Memory B cell (primary cell): ENCODE results near the gene VIL1.

Experiments
- ATAC-seq: fragments of 150-1000 bp; cut with Tn5 transposase; 2 replicates; pipeline ENCODE4 v1.10.0; 2021; ENCODE audit warnings: low read depth, mild to moderate bottlenecking, moderate library complexity
- DNase-seq, 2 donors: peaks; one replicate each; pipeline ENCODE4 v3.0.0; 2022; ENCODE audit warnings: low spot score in 2 of 2
- H3K27ac Mint-ChIP-seq: one replicate; pipeline ENCODE4 v1.8.0; 2022; ENCODE audit warnings: mild to moderate bottlenecking, moderate library complexity, mixed read lengths
- H3K27me3 Mint-ChIP-seq: one replicate; pipeline ENCODE4 v1.8.0; 2022; ENCODE audit warnings: mixed read lengths
- H3K36me3 Mint-ChIP-seq: one replicate; pipeline ENCODE4 v1.8.0; 2022; ENCODE audit warnings: mild to moderate bottlenecking, mixed read lengths
- H3K4me1 Mint-ChIP-seq: one replicate; pipeline ENCODE4 v1.8.0; 2022; ENCODE audit warnings: mixed read lengths
- H3K4me3 Mint-ChIP-seq: one replicate; pipeline ENCODE4 v1.8.0; 2022; ENCODE audit warnings: mild to moderate bottlenecking, moderate library complexity, mixed read lengths
- H3K9me3 Mint-ChIP-seq: one replicate; pipeline ENCODE4 v1.8.0; 2022; ENCODE audit warnings: mixed read lengths

VIL1 gene

GRCh38 chr2:218406209-218406948, 12.5 kb upstream of the VIL1 start:
- DNase-seq (peak; percentile 77 to 81), ATAC-seq (peak; percentile 78)
- Mint-ChIP-seq H3K9me3 (no peaks in the 10 kb centered on the region), H3K27ac (peak overlapping the region; percentile 87), H3K4me1 (peaks cover 28% of the 10 kb centered on the region), H3K27me3 (no peaks in the 10 kb centered on the region), H3K4me3 (peak overlapping the region; percentile 82), H3K36me3 (peaks cover 19% of the 10 kb centered on the region)

- H3K27me3 Mint-ChIP-seq, result no peaks in the 10 kb centered on the region
- DNase-seq (no peak), ATAC-seq (no peak)
- H3K4me3 Mint-ChIP-seq, result peak overlapping the region; percentile 79
- no peaks in the 10 kb centered on the region for H3K9me3 Mint-ChIP-seq
- peaks cover 28% of the 10 kb centered on the region for H3K4me1 Mint-ChIP-seq
- H3K27ac Mint-ChIP-seq, result peak overlapping the region; percentile 64
- peaks cover 19% of the 10 kb centered on the region for H3K36me3 Mint-ChIP-seq
Observed at GRCh38 chr2:218406949-218407618, 11.8 kb upstream of the VIL1 start.

GRCh38 chr2:218407717-218408116, 11.2 kb upstream of the VIL1 start:
- H3K4me3 Mint-ChIP-seq, result no peak overlapping the region
- peaks cover 16% of the 10 kb centered on the region for H3K36me3 Mint-ChIP-seq
- no peaks in the 10 kb centered on the region for H3K27me3 Mint-ChIP-seq
- DNase-seq (no peak), ATAC-seq (no peak)
- H3K27ac Mint-ChIP-seq, result no peak overlapping the region
- peaks cover 28% of the 10 kb centered on the region for H3K4me1 Mint-ChIP-seq
- no peaks in the 10 kb centered on the region for H3K9me3 Mint-ChIP-seq

- Mint-ChIP-seq H3K9me3 (no peaks in the 10 kb centered on the region), H3K36me3 (no peaks in the 10 kb centered on the region), H3K4me1 (no peaks in the 10 kb centered on the region), H3K4me3 (no peak overlapping the region), H3K27ac (no peak overlapping the region), H3K27me3 (peaks cover 3% of the 10 kb centered on the region)
- ATAC-seq, result no peak
- no peak for DNase-seq
Observed at GRCh38 chr2:218418321-218418716, 604 bp upstream of the VIL1 start.

- Mint-ChIP-seq H3K27me3 (peaks cover 3% of the 10 kb centered on the region), H3K36me3 (no peaks in the 10 kb centered on the region), H3K9me3 (no peaks in the 10 kb centered on the region), H3K4me3 (no peak overlapping the region), H3K27ac (no peak overlapping the region), H3K4me1 (no peaks in the 10 kb centered on the region)
- no peak for ATAC-seq
- DNase-seq, result no peak
Observed at GRCh38 chr2:218419630-218420216, 800 bp downstream of the VIL1 start.

GRCh38 chr2:218421027-218421426, 2.1 kb downstream of the VIL1 start:
- no peaks in the 10 kb centered on the region for H3K9me3 Mint-ChIP-seq
- H3K27ac Mint-ChIP-seq, result no peak overlapping the region
- no peaks in the 10 kb centered on the region for H3K4me1 Mint-ChIP-seq

GRCh38 chr2:218422403-218423086, 3.6 kb downstream of the VIL1 start:
- DNase-seq (no peak), ATAC-seq (no peak)
- H3K27me3 Mint-ChIP-seq, result peaks cover 3% of the 10 kb centered on the region
- no peaks in the 10 kb centered on the region for H3K9me3 Mint-ChIP-seq
- H3K4me3 Mint-ChIP-seq, result no peak overlapping the region
- H3K4me1 Mint-ChIP-seq, result no peaks in the 10 kb centered on the region
- no peaks in the 10 kb centered on the region for H3K36me3 Mint-ChIP-seq
- no peak overlapping the region for H3K27ac Mint-ChIP-seq

More at GRCh38 chr2:218421027-218421426, 2.1 kb downstream of the VIL1 start:
- no peak for DNase-seq
- ATAC-seq, result no peak
- no peaks in the 10 kb centered on the region for H3K36me3 Mint-ChIP-seq
- H3K4me3 Mint-ChIP-seq, result no peak overlapping the region
- H3K27me3 Mint-ChIP-seq, result peaks cover 3% of the 10 kb centered on the region

GRCh38 chr2:218423584-218423983, 4.7 kb downstream of the VIL1 start:
- no peak overlapping the region for H3K27ac Mint-ChIP-seq
- ATAC-seq, result no peak
- DNase-seq, result no peak
- no peaks in the 10 kb centered on the region for H3K9me3 Mint-ChIP-seq
- peaks cover 3% of the 10 kb centered on the region for H3K27me3 Mint-ChIP-seq
- no peaks in the 10 kb centered on the region for H3K4me1 Mint-ChIP-seq
- no peaks in the 10 kb centered on the region for H3K36me3 Mint-ChIP-seq
- no peak overlapping the region for H3K4me3 Mint-ChIP-seq

GRCh38 chr2:218425531-218425930, 6.6 kb downstream of the VIL1 start:
- Mint-ChIP-seq H3K36me3 (no peaks in the 10 kb centered on the region), H3K27me3 (peaks cover 13% of the 10 kb centered on the region), H3K4me3 (no peak overlapping the region), H3K9me3 (no peaks in the 10 kb centered on the region), H3K27ac (no peak overlapping the region), H3K4me1 (no peaks in the 10 kb centered on the region)
- DNase-seq (no peak), ATAC-seq (no peak)

- ATAC-seq (no peak), DNase-seq (no peak)
- H3K27ac Mint-ChIP-seq, result no peak overlapping the region
- no peaks in the 10 kb centered on the region for H3K36me3 Mint-ChIP-seq
- no peak overlapping the region for H3K4me3 Mint-ChIP-seq
- no peaks in the 10 kb centered on the region for H3K4me1 Mint-ChIP-seq
- peaks cover 13% of the 10 kb centered on the region for H3K27me3 Mint-ChIP-seq
- no peaks in the 10 kb centered on the region for H3K9me3 Mint-ChIP-seq
Observed at GRCh38 chr2:218427741-218428140, 8.8 kb downstream of the VIL1 start.

- no peak for DNase-seq
- H3K27me3 Mint-ChIP-seq, result peaks cover 13% of the 10 kb centered on the region
Observed at GRCh38 chr2:218428846-218429558, 10.1 kb downstream of the VIL1 start.

GRCh38 chr2:218429911-218430692, 11.2 kb downstream of the VIL1 start:
- H3K9me3 Mint-ChIP-seq, result no peaks in the 10 kb centered on the region
- H3K4me1 Mint-ChIP-seq, result no peaks in the 10 kb centered on the region
- ATAC-seq (no peak), DNase-seq (no peak)
- no peaks in the 10 kb centered on the region for H3K36me3 Mint-ChIP-seq
- no peak overlapping the region for H3K27ac Mint-ChIP-seq
- H3K4me3 Mint-ChIP-seq, result no peak overlapping the region
- H3K27me3 Mint-ChIP-seq, result peaks cover 13% of the 10 kb centered on the region

More at GRCh38 chr2:218428846-218429558, 10.1 kb downstream of the VIL1 start:
- ATAC-seq, result no peak
- no peak overlapping the region for H3K27ac Mint-ChIP-seq
- H3K4me3 Mint-ChIP-seq, result no peak overlapping the region
- no peaks in the 10 kb centered on the region for H3K9me3 Mint-ChIP-seq
- H3K36me3 Mint-ChIP-seq, result no peaks in the 10 kb centered on the region
- H3K4me1 Mint-ChIP-seq, result no peaks in the 10 kb centered on the region

- Mint-ChIP-seq H3K9me3 (no peaks in the 10 kb centered on the region), H3K4me3 (no peak overlapping the region), H3K36me3 (no peaks in the 10 kb centered on the region), H3K4me1 (no peaks in the 10 kb centered on the region), H3K27ac (no peak overlapping the region), H3K27me3 (peaks cover 13% of the 10 kb centered on the region)
- ATAC-seq, result no peak
- DNase-seq, result no peak
Observed at GRCh38 chr2:218430721-218431120, 11.8 kb downstream of the VIL1 start.
